Measurements from ENCODE around the gene ADGB.
"Not testable (repeated sequence)": the region's sequence is repeated elsewhere in the genome, so short reads cannot be mapped to it uniquely, and the experiment has no call there.

Gene ADGB

DNA sequence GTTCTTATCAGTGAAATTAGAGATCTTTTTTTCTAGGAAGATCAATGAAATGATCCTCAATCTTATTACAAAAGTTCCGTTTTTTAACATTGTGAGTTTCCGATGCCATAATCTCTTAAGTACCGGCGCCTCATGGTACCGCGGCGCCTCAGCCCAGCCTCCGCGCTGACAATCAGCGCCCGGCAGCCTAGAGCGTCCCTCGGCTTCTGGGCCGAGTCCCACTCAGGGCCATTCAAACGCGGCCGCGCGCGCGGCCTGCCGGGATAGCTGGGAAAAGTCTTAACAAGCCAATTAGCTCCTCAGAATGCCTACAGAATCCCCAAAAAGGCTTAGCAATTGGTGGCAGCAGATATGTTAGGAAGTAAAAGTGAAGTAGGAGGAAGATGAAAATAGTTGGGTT lies 204.8 kb downstream of the ADGB start:
- H2AFZ ChIP-seq (ENCODE audit: low read depth, low read length, severe bottlenecking): no peak overlapping the region

DNA sequence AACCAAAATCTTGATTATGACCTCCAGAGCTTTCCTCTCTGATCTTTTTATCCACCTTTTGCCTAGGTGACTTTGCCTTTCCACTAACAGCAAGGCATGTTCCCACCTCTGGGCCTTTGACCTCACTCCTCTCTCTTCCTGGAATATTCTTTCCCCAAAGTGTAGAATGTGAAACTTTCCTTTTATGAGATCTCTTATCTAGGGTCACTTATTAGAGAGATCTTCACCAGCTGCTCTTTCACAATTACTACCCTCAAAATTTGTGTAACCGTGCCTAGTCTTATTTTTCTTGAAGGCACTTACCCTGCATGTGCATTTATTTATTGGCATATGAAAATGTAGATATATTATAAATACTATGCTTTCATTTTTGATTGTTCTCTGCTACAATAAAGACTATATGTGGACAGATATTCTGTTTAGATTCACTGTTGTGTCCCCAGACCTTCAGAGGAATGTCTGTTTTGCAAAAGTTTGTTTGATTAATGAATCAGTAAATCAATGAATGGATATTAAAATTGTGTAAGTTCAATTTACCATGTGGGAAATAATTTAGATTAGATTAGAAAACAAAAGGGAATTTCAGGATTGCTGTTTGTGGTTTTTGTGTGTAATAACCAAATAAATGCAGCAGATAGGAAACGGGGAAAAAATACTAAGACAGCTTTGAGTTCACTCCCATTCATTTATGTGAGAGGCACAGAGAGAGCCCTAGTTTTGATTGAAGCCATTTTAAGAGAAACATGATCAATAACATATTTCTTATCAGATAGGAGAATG lies 207.0 kb downstream of the ADGB start:
- Histone ChIP-seq H3K4me2 (ENCODE audit: low read depth, low read length, poor library complexity, severe bottlenecking) (no peak overlapping the region), H3K9ac (ENCODE audit: low read length) (no peak overlapping the region), H3K9me3 (ENCODE audit: insufficient read depth, low read length) (no peaks in the 10 kb centered on the region), H3K36me3 (ENCODE audit: low read length) (no peaks in the 10 kb centered on the region), H3F3A (ENCODE audit: insufficient read depth) (no peaks in the 10 kb centered on the region), H3K9me2 (replicated peaks; ENCODE audit: insufficient read depth, low read length) (no peaks in the 10 kb centered on the region), H3K4me3 (ENCODE audit: insufficient read depth, low read length, poor library complexity, severe bottlenecking) (no peak overlapping the region), H3K27ac (ENCODE audit: low read depth, low read length) (no peak overlapping the region), H2AFZ (ENCODE audit: low read depth, low read length, severe bottlenecking) (no peak overlapping the region), H4K20me1 (ENCODE audit: low read depth, low read length) (no peaks in the 10 kb centered on the region), H3K79me2 (ENCODE audit: insufficient read depth, low read length) (no peaks in the 10 kb centered on the region), H3K27me3 (ENCODE audit: low read length) (no peaks in the 10 kb centered on the region)
- TF ChIP-seq, protein P1, sequence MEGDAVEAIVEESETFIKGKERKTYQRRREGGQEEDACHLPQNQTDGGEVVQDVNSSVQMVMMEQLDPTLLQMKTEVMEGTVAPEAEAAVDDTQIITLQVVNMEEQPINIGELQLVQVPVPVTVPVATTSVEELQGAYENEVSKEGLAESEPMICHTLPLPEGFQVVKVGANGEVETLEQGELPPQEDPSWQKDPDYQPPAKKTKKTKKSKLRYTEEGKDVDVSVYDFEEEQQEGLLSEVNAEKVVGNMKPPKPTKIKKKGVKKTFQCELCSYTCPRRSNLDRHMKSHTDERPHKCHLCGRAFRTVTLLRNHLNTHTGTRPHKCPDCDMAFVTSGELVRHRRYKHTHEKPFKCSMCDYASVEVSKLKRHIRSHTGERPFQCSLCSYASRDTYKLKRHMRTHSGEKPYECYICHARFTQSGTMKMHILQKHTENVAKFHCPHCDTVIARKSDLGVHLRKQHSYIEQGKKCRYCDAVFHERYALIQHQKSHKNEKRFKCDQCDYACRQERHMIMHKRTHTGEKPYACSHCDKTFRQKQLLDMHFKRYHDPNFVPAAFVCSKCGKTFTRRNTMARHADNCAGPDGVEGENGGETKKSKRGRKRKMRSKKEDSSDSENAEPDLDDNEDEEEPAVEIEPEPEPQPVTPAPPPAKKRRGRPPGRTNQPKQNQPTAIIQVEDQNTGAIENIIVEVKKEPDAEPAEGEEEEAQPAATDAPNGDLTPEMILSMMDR (IDR thresholded peaks at IDR 0.05; ENCODE audit: insufficient read depth, low read length, poor library complexity, severe bottlenecking): no peak
- no peak for TF ChIP-seq EZH2phosphoT487 (conservative IDR thresholded peaks at IDR 0.05; ENCODE audit: low read length)

More for the DNA sequence above, 204.8 kb downstream of the ADGB start:
- no peak for TF ChIP-seq EZH2phosphoT487 (conservative IDR thresholded peaks at IDR 0.05; ENCODE audit: low read length)
- TF ChIP-seq, protein P1 (IDR thresholded peaks at IDR 0.05; ENCODE audit: insufficient read depth, low read length, poor library complexity, severe bottlenecking): no peak
- Histone ChIP-seq H3K9me2 (replicated peaks; ENCODE audit: insufficient read depth, low read length) (no peaks in the 10 kb centered on the region), H3F3A (ENCODE audit: insufficient read depth) (no peaks in the 10 kb centered on the region), H3K9ac (ENCODE audit: low read length) (no peak overlapping the region), H4K20me1 (ENCODE audit: low read depth, low read length) (no peaks in the 10 kb centered on the region), H3K27me3 (ENCODE audit: low read length) (no peaks in the 10 kb centered on the region), H3K79me2 (ENCODE audit: insufficient read depth, low read length) (no peaks in the 10 kb centered on the region), H3K36me3 (ENCODE audit: low read length) (no peaks in the 10 kb centered on the region), H3K4me3 (ENCODE audit: insufficient read depth, low read length, poor library complexity, severe bottlenecking) (no peak overlapping the region), H3K9me3 (ENCODE audit: insufficient read depth, low read length) (no peaks in the 10 kb centered on the region), H3K27ac (ENCODE audit: low read depth, low read length) (no peak overlapping the region), H3K4me2 (ENCODE audit: low read depth, low read length, poor library complexity, severe bottlenecking) (no peak overlapping the region)

- H3F3A ChIP-seq (ENCODE audit: insufficient read depth); H3K9ac ChIP-seq (ENCODE audit: low read length); H3K79me2 ChIP-seq (ENCODE audit: insufficient read depth, low read length); H3K27ac ChIP-seq (ENCODE audit: low read depth, low read length); H3K36me3 ChIP-seq (ENCODE audit: low read length); H3K9me3 ChIP-seq (ENCODE audit: insufficient read depth, low read length); H2AFZ ChIP-seq (ENCODE audit: low read depth, low read length, severe bottlenecking); H3K27me3 ChIP-seq (ENCODE audit: low read length); H3K4me2 ChIP-seq (ENCODE audit: low read depth, low read length, poor library complexity, severe bottlenecking); H3K9me2 ChIP-seq (replicated peaks; ENCODE audit: insufficient read depth, low read length); H4K20me1 ChIP-seq (ENCODE audit: low read depth, low read length); H3K4me3 ChIP-seq (ENCODE audit: insufficient read depth, low read length, poor library complexity, severe bottlenecking): not testable (repeated sequence)
Observed at GRCh38 chr6:146809014-146809413, 210.2 kb downstream of the ADGB start.

DNA sequence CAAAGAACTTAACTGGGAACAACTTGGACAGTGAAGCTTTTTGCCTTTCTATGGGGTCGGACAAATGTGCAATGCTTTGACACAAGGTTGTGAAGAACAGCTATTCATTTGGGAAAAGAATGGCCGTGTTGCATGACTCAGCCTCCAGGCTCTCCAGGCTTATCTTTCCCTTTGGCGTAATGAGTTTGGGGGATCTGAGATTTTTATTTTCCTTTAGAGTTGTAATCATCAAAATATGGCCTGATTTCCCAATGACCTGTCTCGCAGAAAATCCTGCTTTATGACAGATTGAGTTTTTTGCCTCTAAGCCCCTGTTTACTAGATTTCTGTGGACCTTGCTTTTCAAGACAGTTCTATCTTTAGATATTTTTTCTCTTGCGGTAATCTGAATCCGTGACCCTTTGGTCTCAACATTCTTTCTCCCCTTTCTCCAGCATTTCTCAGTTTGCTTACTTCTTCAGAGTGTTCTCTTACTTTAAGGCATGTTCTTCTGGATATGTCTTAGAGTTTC lies 214.1 kb downstream of the ADGB start:
- not testable (repeated sequence) for H3K4me2 ChIP-seq (ENCODE audit: low read depth, low read length, poor library complexity, severe bottlenecking); H3K27me3 ChIP-seq (ENCODE audit: low read length); H3K79me2 ChIP-seq (ENCODE audit: insufficient read depth, low read length); H3K27ac ChIP-seq (ENCODE audit: low read depth, low read length); H3F3A ChIP-seq (ENCODE audit: insufficient read depth); H3K36me3 ChIP-seq (ENCODE audit: low read length); H2AFZ ChIP-seq (ENCODE audit: low read depth, low read length, severe bottlenecking); H3K9ac ChIP-seq (ENCODE audit: low read length); H4K20me1 ChIP-seq (ENCODE audit: low read depth, low read length); H3K4me3 ChIP-seq (ENCODE audit: insufficient read depth, low read length, poor library complexity, severe bottlenecking); H3K9me2 ChIP-seq (replicated peaks; ENCODE audit: insufficient read depth, low read length); H3K9me3 ChIP-seq (ENCODE audit: insufficient read depth, low read length)
